Cerebellar cortex (tissue), 1 donor: ENCODE data around the gene RDH8.

Source experiments
- DNase-seq: peaks from one replicate; pipeline ENCODE4 v3.0.0-alpha.2; 2015; ENCODE audit warnings: low spot score

Gene RDH8, protein sequence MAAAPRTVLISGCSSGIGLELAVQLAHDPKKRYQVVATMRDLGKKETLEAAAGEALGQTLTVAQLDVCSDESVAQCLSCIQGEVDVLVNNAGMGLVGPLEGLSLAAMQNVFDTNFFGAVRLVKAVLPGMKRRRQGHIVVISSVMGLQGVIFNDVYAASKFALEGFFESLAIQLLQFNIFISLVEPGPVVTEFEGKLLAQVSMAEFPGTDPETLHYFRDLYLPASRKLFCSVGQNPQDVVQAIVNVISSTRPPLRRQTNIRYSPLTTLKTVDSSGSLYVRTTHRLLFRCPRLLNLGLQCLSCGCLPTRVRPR

DNA sequence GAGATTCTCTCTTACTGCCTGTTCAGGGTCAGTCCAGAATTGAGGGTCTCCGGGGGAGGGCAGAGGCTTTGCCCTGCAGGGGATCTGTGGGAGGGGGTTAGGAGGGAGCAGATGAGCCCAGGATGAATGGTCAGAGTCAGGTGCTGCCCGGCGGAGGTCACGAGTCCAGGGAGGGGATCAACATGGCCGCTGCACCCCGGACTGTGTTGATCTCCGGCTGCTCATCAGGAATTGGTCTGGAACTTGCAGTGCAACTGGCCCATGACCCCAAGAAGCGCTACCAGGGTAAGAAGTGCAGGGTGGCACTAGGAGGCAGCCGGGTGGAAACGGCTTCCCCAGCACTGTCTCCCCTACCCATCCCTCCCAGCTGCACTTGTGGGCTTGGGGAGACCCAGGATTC lies at the start of gene RDH8:
Gene RDH8, plus strand, starts transcription at position 168 of the 400 bp plus-strand sequence. Its CDS starts 15 bp downstream, at position 183.
- DNase-seq, result no peak

DNA sequence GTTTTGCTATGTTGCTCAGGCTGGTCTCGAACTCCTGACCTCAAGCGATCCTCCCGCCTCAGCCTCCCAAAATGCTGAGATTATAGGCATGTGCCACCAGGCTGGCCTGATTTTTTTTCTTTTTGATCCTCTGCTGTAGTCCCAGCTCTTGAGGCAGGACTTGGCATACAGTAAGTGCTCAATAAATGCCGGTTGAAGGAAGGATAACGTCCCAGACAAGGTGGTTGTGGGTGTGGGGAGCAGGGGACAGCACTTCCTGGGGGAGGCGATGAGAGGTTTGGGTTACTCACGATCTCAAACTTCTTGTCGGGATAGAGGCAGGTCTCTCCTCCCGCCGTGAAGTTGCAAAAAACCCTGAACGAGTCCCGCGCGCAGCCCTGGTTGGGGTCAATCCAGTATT lies 47.3 kb upstream of the RDH8 start:
- DNase-seq, result no peak

DNA sequence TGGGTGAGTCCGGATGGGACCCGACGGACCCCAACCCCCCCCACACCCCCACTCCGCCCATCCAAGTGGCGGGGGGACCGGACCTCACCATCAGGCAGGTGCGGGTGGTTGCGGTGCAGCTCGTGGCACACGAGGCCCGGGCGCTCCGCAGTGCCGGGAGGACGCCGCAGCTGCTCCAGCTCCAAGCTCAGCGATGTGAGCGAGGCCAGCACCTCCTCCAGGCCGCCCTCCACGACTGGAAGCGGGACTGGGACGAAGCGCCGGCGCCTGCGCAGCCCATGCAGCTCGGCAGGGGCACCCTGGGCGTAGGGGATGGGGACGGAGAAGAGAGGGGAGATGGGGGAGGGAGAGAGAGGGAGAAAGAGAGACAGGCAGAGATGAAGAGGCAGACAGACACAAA lies 46.8 kb upstream of the RDH8 start:
- DNase-seq, result no peak

DNA sequence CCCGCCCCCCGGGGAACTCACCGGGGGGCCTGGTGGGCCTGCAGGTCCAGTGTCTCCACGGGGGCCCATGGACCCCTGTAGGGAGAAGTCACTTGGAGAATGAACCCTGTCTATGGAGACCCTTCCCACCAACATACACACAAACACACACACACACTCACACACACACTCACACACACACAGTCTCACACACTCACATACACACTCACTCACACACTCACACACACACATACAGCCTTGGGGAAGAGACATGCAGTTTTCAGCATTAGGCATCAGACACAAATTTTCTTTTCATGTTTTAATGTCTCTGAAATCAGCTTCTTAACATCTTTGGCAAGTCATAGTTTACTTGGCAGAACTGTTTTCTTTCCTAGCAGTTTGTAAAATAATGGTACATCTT lies 46.0 kb upstream of the RDH8 start:
- DNase-seq, result no peak

DNA sequence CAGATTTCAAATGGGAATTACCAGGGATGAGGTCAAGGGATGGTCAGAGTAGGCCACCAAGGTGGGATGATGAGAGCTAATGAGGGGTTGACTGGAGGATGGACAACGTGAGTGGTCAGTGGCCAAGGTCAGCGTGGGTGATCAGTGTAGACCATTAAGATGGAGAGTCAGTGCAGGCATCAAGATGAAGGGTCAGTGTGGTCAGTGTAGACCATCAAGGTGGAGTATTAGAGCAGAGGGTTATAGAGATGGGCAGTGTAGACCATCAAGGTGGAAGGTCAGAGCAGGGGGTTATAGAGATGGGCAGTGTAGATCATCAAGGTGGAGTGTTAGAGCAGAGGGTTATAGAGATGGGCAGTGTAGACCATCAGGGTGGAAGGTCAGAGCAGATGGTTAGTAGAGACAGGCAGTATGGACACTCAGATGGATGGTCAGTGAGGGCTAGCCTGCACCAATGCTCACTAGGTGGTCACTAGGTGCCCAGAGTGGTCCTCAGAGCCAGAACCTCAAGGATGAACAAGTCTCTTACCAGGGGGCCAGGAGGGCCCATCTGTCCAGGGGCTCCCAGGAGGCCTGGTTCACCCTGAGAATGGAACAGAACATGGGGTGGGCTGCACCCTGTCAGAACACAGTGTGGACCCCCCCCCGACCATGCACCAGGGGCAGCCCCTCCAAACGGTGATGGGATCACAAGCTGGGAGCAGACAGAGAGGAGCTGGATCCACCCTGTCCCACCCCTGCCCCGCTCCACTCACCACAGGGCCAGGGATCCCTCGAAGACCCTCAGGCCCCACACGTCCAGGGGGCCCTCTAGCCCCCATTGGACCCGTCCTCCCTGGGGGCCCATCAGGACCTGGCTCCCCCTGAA lies 44.2 kb upstream of the RDH8 start:
- DNase-seq, result no peak

DNA sequence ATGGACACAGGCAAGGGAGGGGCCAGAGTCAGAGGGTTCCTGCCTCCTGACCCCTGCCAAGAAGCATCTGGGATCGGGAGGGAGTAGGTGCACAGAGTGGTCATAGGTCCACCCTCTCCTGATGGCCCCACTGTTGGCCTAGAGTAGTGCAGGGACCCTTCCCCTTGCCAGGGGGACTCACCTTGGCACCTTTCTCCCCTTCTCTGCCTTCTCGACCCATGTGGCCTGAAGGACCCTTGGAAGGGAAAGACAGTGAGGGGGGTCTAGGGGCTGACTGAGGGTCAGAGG lies 43.7 kb upstream of the RDH8 start:
- DNase-seq, result no peak

DNA sequence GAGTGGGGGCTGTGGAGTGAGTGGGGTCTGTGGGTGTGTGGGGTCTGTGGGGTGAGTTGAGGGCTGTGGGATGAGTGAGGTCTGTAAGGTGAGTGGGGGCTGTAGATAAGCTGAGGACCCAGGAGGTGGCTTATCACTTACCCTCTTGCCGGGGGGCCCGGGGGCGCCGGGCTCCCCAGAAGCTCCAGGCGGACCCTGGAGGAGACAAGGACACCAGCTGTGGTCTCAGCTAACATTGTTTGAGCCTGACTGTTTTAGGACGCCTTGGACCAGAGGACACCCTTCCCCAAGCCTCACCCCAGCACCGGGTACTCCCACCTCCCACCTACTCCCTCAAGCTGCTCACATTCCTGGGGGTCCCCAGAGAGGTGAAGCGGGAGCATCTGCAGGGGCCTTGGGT lies 42.8 kb upstream of the RDH8 start:
- DNase-seq, result no peak

DNA sequence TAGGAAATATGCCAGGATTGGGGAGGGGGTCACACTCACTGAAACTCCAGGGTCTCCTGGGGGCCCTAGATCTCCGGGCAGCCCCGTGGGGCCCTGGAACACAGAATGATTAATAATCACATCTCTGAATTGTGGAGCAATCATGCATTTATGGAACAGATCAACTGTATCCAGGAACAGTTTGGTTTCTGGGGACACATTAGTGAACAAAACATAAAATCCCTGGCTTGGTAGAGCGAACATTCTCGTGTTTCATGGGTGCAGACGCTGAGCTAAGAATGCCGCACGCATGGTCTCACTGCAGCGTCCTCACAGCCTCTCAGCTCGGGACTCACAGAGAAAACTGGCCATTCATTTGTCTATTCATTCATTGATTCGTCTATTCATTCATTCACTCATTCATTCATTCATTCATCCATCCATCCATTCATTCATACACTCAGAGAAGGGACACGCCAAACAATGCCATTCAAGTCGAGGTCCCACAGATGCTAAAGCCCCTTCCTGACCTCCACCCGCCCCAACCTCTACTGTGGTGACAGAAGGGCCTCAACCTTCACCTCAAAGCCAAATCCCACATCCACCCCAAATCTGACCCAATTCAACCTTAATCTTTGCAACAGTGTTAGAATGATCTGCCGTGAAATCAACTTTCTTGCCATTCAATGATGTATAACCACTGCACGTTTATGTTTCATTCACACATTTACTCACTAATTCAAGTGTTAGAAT lies 42.0 kb upstream of the RDH8 start:
- no peak for DNase-seq

DNA sequence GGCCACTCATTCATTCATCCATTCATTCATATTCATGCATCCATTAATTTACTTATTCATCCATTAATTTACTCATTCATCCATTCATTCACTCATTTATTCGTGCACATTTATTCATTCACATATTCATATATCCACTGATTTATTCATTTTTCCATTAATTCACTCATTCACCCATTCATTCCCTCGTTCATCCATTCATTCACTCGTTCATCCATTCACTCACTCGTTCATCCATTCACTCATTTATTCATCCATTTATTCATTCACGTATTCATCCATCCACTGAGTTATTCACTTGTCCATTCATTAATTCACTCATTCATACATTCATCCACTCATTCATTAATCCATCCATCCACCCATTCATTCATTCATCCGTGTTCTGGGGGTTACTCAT lies 41.2 kb upstream of the RDH8 start:
- DNase-seq, result no peak

DNA sequence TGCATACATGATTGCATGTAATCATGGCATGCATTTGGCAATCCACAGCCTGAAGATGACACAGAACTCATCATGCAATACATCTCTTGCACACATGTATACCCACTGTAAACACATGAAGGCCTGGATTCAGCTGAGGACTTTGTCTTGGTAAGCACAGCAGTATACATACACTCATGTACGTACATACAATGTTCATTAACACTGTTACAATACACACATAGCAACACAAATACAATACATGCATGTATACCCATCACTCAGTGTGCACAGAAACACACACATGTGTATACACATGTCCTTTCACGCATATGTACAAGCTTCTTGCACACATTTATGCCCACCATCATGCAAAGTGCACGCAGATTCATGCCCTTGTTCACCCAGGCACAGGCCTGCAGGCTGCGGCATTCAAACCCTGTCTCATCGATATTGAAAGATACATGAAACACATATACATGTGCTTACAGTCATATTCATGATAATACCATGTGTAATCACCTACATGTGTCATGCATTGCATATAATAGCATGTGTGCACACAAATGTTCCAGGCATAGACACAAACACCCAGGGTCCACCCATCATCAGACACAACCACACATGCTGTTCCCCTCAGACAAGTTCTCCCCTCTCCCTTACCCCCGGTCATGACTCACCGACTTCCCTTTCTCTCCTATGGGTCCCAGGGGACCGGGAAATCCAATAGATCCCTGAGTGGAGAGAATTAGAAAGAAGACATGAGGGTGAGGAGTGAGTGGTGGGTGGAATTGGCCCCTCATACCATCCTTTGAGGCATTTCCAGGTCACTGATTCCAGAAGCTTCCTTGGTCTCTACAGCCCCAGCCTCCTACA lies 31.6 kb upstream of the RDH8 start:
- no peak for DNase-seq

DNA sequence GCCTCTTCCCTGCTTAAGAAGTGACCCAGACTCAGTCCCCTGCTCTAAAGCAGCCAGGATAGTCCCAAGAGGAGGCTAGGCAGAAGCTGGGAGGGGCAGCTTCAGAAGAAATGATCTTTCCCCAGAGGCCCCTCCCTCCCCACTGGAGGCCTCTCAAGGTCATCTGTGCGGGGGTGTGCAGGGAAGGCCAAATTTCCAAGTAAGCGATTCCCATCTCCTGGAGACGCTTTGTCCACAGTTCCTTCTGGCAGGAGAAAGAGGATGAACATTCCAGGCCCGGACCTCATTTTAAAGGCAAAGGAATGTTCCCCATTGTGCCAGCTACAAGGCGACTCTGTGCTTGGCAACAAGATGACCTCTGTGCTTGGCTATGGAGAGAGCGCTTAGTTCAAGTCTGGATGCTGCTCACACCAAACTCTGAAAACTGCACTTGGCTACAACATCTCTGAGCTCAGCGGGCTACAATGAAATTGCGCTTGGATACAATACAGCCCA lies 26.4 kb upstream of the RDH8 start:
- DNase-seq, result peak; percentile 25

DNA sequence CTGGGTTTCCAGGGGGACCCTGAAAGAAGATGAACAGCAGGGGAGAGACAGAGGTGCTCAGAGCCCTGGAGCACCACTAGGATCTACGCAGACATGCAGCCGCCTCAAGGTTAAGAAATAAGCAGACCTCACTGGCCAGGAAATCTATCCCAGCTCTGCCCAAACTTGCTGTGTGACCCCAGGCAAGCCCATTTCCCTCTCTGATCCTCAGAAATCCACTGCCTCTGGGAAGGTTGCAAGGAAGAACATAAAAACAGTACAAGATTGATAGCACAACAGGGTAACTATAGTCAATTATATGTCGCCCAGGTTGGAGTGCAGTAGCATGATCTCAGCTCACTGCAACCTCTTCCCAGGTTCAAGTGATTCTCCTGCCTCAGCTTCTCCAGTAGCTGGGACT lies 23.8 kb upstream of the RDH8 start:
- no peak for DNase-seq

DNA sequence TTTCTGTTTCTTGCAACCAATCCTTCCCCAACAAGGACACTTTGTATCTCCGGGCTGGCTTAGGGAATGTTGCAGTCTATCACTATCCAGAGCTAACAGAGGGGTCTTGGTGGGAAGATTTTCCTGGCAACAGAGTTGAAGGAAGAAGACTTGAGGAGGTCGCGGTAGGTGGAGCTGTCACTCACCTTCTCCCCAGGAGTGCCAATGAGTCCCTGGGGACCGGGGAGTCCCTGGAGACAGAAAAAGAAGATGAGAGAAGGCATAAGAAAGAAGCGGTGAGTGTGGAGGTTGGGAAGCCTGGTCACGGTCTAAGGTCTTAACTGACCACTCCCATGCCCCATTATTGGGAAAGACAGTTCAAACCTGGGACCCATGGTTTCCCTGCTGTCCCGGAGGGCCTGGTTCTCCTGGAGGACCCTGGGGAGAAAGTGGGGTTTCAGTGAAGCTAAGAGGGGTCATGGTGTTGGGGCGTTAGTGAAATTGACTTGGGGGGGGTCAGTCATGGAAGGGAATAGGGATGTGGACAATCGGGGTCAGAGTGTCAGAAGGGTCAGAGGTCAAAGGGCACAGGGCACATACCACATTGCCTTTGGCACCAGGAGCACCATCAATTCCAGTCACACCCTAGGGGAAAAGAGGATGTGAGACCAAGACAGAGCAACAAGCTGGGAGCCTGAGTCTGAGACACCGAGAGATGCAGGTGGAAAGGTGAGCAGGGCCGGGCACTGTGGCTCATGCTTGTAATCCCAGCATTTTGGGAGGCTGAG lies 21.7 kb upstream of the RDH8 start:
- DNase-seq, result no peak

DNA sequence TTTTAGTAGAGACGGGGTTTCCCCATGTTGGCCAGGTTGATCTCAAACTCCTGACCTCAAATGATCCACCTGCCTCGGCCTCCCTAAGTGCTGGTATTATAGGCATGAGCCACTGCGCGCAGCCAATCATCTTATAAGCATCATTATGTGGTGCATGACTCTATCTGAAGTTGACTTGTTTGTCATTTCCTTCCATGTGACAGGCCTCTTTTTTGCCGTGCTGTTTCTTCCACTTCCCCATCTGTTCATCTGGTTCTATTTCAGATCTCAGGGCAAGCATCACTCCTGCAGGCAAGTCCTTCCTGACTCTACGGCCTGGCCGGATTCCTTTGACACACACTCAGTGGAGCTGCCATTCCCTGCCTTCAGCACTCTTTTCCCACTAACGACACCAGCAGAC lies 18.2 kb upstream of the RDH8 start:
- DNase-seq, result no peak

DNA sequence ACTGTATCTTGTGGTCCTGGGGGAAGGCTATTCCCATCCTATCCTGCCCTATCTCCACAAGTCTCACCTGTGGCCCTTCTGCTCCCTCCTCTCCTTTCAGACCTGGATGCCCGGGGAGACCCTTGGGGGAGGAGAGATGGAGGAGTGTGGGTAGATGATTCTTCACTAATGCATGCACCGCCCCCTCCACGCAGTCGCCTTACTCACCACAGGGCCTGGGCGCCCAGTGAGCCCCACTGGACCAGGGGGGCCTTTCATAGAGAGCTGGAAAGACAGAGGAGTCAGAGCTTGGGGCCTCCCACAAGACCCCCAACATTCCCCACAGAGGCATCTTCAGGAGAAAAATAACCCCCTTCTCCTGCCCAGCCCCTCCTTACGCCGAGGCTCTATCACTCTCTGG lies 17.3 kb upstream of the RDH8 start:
- DNase-seq, result no peak

DNA sequence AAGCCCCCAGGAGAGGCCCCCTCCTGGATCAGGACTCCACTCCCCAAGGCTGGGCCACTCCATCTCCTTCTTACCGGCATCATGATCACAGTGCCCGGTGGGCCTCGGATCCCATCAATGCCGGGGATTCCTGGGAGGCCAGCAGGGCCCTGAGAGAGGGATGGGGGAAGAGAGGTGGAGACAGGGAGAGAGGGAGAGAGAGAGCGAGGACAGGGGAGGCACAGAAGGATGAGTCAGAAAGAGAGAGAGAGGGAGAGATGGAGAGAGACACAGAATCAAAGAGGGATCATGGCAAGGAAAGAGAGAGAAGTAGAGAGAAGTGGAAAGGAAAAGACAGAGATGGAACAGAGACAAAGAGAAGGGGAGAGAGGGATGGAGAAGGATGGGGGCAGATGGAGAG lies 16.7 kb upstream of the RDH8 start:
- no peak for DNase-seq

DNA sequence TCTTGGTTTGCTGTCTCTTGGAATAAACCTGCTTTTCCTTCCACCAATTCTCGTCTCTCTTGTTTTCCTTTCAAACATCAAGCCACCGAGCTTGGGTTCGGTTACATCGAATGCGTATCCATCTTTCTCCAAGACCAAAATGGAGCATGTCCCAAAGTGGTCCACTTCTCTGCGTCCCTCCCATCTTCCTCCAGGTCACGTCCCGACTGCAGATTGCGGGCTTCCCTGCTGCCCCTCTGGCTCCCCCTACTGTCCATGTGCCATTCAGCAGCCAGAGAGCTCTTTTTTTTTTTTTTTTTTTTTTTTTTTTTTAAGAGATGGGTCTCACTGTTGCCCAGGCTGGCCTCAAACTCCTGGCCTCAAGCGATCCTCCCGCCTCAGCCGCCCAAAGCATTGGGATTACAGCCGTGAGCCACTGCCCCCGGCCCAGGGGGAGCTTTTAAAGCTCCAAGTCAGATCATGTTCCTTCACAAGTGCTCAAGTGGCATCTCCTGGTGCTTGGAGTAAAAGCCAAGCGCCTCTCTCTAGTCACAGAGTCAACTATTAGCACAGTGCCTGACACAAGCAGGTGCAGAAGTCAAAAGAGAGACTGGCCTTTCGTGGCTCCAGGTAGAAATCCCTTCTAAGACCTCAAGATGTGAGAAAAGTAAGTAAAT lies 13.0 kb upstream of the RDH8 start:
- peak; percentile 48 for DNase-seq

DNA sequence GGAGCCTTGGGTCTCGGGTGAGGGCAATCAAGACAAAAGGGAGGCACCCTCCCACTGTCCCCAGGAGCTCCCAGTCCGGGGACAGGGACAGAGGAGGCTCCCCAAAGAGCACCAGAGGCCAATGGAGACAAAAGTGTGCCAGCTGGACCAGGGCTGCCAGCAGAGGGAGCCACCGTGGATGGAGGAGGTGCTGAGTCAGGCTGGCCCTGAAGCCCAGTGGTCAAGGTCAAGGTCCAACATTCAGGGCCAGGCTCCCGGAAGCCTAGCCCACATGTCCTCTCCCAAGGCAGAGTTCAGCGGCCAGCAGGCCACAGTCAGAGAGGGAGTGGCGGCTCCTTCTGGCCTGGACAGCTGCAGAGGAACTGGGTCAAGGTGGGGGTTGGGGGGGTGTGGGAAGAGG lies 11.4 kb upstream of the RDH8 start:
- DNase-seq, result no peak

DNA sequence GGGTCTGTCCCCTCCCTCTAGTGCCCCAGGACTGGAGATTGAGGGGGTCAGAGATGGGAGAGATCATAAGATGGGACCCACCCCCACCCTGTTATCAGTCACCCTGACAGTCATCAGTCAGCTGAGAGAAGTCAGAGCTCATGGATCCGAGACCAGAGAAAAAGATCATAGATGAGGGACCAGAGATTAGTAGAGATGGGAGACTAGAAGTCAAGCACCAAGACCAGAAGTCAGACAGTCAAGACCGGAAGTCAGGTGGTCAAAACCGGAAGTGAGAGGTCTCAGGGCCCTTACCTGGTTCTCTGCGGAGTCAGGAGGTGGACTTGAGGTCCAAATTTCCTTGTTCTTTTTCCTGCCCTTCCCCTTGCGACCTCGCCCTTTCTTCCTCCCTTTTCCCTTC lies 10.0 kb upstream of the RDH8 start:
- DNase-seq, result no peak

DNA sequence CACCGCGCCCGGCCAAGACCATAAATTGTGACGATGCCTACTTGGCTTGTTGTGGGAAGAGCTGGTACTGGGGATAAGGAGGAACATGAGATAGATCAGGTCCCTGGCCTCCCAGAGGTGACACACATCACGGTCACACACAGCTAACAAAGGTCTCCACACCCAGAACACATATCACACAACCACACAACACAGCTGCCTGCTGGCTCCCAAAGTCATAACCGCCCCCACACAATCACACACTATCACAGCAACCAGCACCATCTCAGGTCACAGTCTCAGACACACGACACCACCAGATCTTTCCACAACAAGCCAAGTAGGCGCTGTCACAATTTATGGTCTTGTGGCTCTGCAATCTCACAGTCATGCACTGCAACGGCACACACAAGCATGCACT lies 8.7 kb upstream of the RDH8 start:
- DNase-seq, result no peak
